HG02571 (cell line): ENCODE measurements around the gene PARP14.

ENCODE experiments used
- ATAC-seq: cut with Tn5 transposase; IDR thresholded peaks from one replicate; pipeline ENCODE4 v1.9.1; 2021; ENCODE audit warnings: mild to moderate bottlenecking, moderate library complexity; ENCODE audit not compliant: unreplicated experiment

PARP14 gene

GRCh38 chr3:122767540-122768372, 87.1 kb downstream of the PARP14 start:
- no peak for ATAC-seq

- ATAC-seq: no peak
Observed at GRCh38 chr3:122770521-122771202, 90.0 kb downstream of the PARP14 start.

- ATAC-seq: no peak
Observed at GRCh38 chr3:122772827-122773226, 92.2 kb downstream of the PARP14 start.

GRCh38 chr3:122773944-122774509, 93.4 kb downstream of the PARP14 start:
- no peak for ATAC-seq

- ATAC-seq: no peak
Observed at GRCh38 chr3:122774564-122774963, 93.9 kb downstream of the PARP14 start.

GRCh38 chr3:122776675-122777468, 96.2 kb downstream of the PARP14 start:
- no peak for ATAC-seq

GRCh38 chr3:122777563-122777962, 96.9 kb downstream of the PARP14 start:
- no peak for ATAC-seq
